ENCODE data around the gene NEK3. TPM values are rescaled to one million over a fixed set of nuclear protein-coding genes. Genes with fewer than 3 reads are reported as not detected.

The NEK3 gene
- polyA plus RNA-seq, 1 donor from 2014 or later, result 61.0 TPM

DNA sequence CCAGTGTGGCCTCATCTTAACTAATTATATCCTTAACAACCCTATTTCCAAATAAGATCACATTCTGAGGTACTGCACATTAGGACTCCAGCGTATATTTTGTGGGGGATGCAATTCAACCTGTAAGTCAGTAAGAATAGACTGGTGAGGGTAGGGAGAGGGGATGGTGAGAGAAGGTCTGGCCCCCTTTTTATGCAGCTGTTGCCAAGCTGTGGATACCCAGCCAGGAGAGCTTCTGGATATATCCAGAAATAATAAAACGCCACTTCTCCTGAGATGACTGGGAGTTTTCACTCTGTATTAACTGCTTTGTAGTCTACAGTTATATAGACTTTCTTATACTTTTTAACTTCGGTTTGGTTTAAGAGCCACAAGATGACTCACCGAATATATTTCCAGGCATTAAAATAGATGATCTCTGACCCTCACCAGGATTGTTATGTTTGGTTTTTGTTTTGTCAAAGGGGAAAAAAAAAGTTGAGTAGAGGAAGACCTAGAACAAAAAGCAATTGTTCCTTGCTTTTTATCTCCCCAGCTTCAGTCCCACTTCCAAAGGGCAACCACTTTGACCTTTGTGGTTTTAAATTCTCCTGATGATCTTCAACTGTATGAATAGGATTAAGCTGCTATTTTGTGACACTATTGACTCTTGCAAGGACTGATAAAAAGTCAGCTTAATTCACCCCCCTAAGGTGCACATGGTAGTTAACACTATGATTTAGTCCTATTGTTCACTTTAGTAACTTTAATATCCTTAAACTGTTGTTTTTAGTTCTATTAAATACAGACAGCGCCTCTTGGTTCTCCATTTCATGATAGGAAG is 3.1 kb upstream of the NEK3 start:
- H3F3A ChIP-seq (ENCODE audit: insufficient read depth, low read length, poor library complexity, severe bottlenecking), result no peaks in the 10 kb centered on the region
- H3K9me3 ChIP-seq (ENCODE audit: low read length), result no peaks in the 10 kb centered on the region
- H3K27ac ChIP-seq (ENCODE audit: low read length), result no peak overlapping the region
- no peaks in the 10 kb centered on the region for H3K9me2 ChIP-seq (ENCODE audit: insufficient read depth, low read length)
- no peak overlapping the region for H3K9ac ChIP-seq (ENCODE audit: low read length)
- no peak overlapping the region for H3K4me2 ChIP-seq (ENCODE audit: low read length)
- TF ChIP-seq, protein P1, sequence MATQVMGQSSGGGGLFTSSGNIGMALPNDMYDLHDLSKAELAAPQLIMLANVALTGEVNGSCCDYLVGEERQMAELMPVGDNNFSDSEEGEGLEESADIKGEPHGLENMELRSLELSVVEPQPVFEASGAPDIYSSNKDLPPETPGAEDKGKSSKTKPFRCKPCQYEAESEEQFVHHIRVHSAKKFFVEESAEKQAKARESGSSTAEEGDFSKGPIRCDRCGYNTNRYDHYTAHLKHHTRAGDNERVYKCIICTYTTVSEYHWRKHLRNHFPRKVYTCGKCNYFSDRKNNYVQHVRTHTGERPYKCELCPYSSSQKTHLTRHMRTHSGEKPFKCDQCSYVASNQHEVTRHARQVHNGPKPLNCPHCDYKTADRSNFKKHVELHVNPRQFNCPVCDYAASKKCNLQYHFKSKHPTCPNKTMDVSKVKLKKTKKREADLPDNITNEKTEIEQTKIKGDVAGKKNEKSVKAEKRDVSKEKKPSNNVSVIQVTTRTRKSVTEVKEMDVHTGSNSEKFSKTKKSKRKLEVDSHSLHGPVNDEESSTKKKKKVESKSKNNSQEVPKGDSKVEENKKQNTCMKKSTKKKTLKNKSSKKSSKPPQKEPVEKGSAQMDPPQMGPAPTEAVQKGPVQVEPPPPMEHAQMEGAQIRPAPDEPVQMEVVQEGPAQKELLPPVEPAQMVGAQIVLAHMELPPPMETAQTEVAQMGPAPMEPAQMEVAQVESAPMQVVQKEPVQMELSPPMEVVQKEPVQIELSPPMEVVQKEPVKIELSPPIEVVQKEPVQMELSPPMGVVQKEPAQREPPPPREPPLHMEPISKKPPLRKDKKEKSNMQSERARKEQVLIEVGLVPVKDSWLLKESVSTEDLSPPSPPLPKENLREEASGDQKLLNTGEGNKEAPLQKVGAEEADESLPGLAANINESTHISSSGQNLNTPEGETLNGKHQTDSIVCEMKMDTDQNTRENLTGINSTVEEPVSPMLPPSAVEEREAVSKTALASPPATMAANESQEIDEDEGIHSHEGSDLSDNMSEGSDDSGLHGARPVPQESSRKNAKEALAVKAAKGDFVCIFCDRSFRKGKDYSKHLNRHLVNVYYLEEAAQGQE (IDR thresholded peaks at IDR 0.05; ENCODE audit: borderline replicate concordance), result no peak
- TF ChIP-seq, protein P2, sequence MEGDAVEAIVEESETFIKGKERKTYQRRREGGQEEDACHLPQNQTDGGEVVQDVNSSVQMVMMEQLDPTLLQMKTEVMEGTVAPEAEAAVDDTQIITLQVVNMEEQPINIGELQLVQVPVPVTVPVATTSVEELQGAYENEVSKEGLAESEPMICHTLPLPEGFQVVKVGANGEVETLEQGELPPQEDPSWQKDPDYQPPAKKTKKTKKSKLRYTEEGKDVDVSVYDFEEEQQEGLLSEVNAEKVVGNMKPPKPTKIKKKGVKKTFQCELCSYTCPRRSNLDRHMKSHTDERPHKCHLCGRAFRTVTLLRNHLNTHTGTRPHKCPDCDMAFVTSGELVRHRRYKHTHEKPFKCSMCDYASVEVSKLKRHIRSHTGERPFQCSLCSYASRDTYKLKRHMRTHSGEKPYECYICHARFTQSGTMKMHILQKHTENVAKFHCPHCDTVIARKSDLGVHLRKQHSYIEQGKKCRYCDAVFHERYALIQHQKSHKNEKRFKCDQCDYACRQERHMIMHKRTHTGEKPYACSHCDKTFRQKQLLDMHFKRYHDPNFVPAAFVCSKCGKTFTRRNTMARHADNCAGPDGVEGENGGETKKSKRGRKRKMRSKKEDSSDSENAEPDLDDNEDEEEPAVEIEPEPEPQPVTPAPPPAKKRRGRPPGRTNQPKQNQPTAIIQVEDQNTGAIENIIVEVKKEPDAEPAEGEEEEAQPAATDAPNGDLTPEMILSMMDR (IDR thresholded peaks at IDR 0.05; ENCODE audit: poor library complexity, severe bottlenecking), result no peak
- TF ChIP-seq TAF1 (IDR thresholded peaks at IDR 0.05; ENCODE audit: low read depth), result no peak
- TF ChIP-seq EZH2 (IDR thresholded peaks at IDR 0.05; ENCODE audit: borderline replicate concordance, insufficient read depth, low read length, poor library complexity, severe bottlenecking), result no peak
- no peak overlapping the region for H2AFZ ChIP-seq (ENCODE audit: low read depth, low read length)
- H4K20me1 ChIP-seq (ENCODE audit: insufficient read depth), result no peaks in the 10 kb centered on the region
- no peaks in the 10 kb centered on the region for H3K27me3 ChIP-seq (ENCODE audit: insufficient read depth, low read depth, low read length)
- H3K36me3 ChIP-seq (ENCODE audit: insufficient read depth, low read length), result no peaks in the 10 kb centered on the region
- no peaks in the 10 kb centered on the region for H3K79me2 ChIP-seq (replicated peaks; ENCODE audit: insufficient read depth, low read length)
- no peak overlapping the region for H3K4me3 ChIP-seq (ENCODE audit: low read length)

DNA sequence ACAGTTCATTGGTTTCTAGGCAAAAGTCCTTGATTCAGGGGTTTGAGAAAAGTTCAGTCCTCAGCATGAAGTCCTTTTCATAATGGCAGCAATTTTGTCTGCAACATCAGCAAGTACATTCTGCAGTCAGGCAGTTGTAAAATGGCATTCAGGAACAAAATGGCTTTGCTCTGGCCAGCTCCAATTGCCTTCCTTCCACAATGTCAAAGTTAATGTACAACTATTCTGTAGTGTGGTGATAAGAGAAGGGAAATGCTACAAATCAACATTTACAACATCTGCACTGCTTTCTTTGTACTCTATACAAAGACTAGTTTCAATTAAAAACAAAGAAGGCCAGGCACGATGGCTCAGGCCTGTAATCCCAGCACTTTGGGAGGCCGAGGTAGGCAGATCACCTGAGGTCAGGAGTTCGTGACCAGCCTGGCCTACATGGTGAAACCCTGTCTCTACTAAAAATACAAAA is 1.8 kb upstream of the NEK3 start:
- no peaks in the 10 kb centered on the region for H3K9me2 ChIP-seq (ENCODE audit: insufficient read depth, low read length)
- H3K79me2 ChIP-seq (replicated peaks; ENCODE audit: insufficient read depth, low read length), result no peaks in the 10 kb centered on the region
- H3K9me3 ChIP-seq (ENCODE audit: low read length), result no peaks in the 10 kb centered on the region
- no peak overlapping the region for H2AFZ ChIP-seq (ENCODE audit: low read depth, low read length)
- H3K4me3 ChIP-seq (ENCODE audit: low read length), result no peak overlapping the region
- H3K36me3 ChIP-seq (ENCODE audit: insufficient read depth, low read length), result no peaks in the 10 kb centered on the region
- TF ChIP-seq RAD21 (conservative IDR thresholded peaks at IDR 0.05) (no peak), SMC3 (conservative IDR thresholded peaks at IDR 0.05; ENCODE audit: poor library complexity) (no peak), EZH2 (IDR thresholded peaks at IDR 0.05; ENCODE audit: borderline replicate concordance, insufficient read depth, low read length, poor library complexity, severe bottlenecking) (no peak), TAF1 (IDR thresholded peaks at IDR 0.05; ENCODE audit: low read depth) (no peak), EP300 (conservative IDR thresholded peaks at IDR 0.05; ENCODE audit: poor library complexity, severe bottlenecking) (no peak)
- H3K27me3 ChIP-seq (ENCODE audit: insufficient read depth, low read depth, low read length), result no peaks in the 10 kb centered on the region
- no peak overlapping the region for H3K4me2 ChIP-seq (ENCODE audit: low read length)
- no peaks in the 10 kb centered on the region for H4K20me1 ChIP-seq (ENCODE audit: insufficient read depth)
- H3F3A ChIP-seq (ENCODE audit: insufficient read depth, low read length, poor library complexity, severe bottlenecking), result no peaks in the 10 kb centered on the region
- no peak overlapping the region for H3K27ac ChIP-seq (ENCODE audit: low read length)
- no peak overlapping the region for H3K9ac ChIP-seq (ENCODE audit: low read length)
